Measurements from ENCODE around the gene RNASE7. TPM values are rescaled to one million over a fixed set of nuclear protein-coding genes. Genes with fewer than 3 reads are reported as not detected.

The RNASE7 gene
- polyA plus RNA-seq, 4 donors = 0.46 to 1.2 (median 0.89) TPM

- DNase-seq (ENCODE audit: low read depth in 4 of 4, low spot score in 2 of 4) = no peak
Observed at GRCh38 chr14:21084998-21085853, 43.1 kb downstream of the RNASE7 start.

GRCh38 chr14:21086908-21087293 lies 44.7 kb downstream of the RNASE7 start:
- DNase-seq (ENCODE audit: low read depth in 4 of 4, low spot score in 2 of 4) = no peak

GRCh38 chr14:21087294-21088091 lies 45.3 kb downstream of the RNASE7 start:
- no peak for DNase-seq (ENCODE audit: low read depth in 4 of 4, low spot score in 2 of 4)

GRCh38 chr14:21088687-21089086 lies 46.5 kb downstream of the RNASE7 start:
- DNase-seq (ENCODE audit: low read depth in 4 of 4, low spot score in 2 of 4) = no peak

GRCh38 chr14:21089271-21089670 lies 47.1 kb downstream of the RNASE7 start:
- DNase-seq (ENCODE audit: low read depth in 4 of 4, low spot score in 2 of 4) = no peak

- no peak for DNase-seq (ENCODE audit: low read depth in 4 of 4, low spot score in 2 of 4)
Observed at GRCh38 chr14:21089877-21090193, 47.7 kb downstream of the RNASE7 start.

GRCh38 chr14:21090194-21090939 lies 48.2 kb downstream of the RNASE7 start:
- DNase-seq (ENCODE audit: low read depth in 4 of 4, low spot score in 2 of 4) = no peak

- no peak for DNase-seq (ENCODE audit: low read depth in 4 of 4, low spot score in 2 of 4)
Observed at GRCh38 chr14:21090940-21091663, 48.9 kb downstream of the RNASE7 start.

- no peak for DNase-seq (ENCODE audit: low read depth in 4 of 4, low spot score in 2 of 4)
Observed at GRCh38 chr14:21091821-21092272, 49.7 kb downstream of the RNASE7 start.

GRCh38 chr14:21092273-21093011 lies 50.3 kb downstream of the RNASE7 start:
- DNase-seq (ENCODE audit: low read depth in 4 of 4, low spot score in 2 of 4) = no peak

- DNase-seq (ENCODE audit: low read depth in 4 of 4, low spot score in 2 of 4) = no peak
Observed at GRCh38 chr14:21093018-21093417, 50.9 kb downstream of the RNASE7 start.

Other genes starting within 250 kb of the RNASE7 start
- gene RNASE1, start 239.5 kb upstream of the RNASE7 start, polyA plus RNA-seq (ENCODE audit: insufficient read length in 4 of 4) = 100 to 1,000 TPM; 117 to 201 (median 179) TPM
- under 1 TPM in 3 of 4 donors, not detected in 1; 0.42 to 0.79 (median 0.66) TPM for gene RNASE3, start 151.0 kb upstream of the RNASE7 start, polyA plus RNA-seq (ENCODE audit: insufficient read length in 4 of 4)
- gene RNASE2, start 86.9 kb upstream of the RNASE7 start, polyA plus RNA-seq (ENCODE audit: insufficient read length in 4 of 4) = 1 to 10 TPM in 2 of 4 donors, under 1 TPM in 2; 0.41 to 2.4 (median 1.1) TPM
- 100 to 1,000 TPM in 2 of 4 donors, 10 to 100 TPM in 2; 69.4 to 132 (median 96.9) TPM for gene METTL17, start 52.4 kb upstream of the RNASE7 start, polyA plus RNA-seq (ENCODE audit: insufficient read length in 4 of 4)
- 1 to 10 TPM; 1.2 to 2.0 (median 1.8) TPM for gene SLC39A2, start 43.1 kb upstream of the RNASE7 start, polyA plus RNA-seq (ENCODE audit: insufficient read length in 4 of 4)
- 100 to 1,000 TPM; 154 to 172 (median 164) TPM for gene NDRG2, start 17.3 kb upstream of the RNASE7 start, polyA plus RNA-seq (ENCODE audit: insufficient read length in 4 of 4)
- gene TPPP2, start 12.1 kb upstream of the RNASE7 start, polyA plus RNA-seq (ENCODE audit: insufficient read length in 4 of 4) = 1 to 10 TPM; 2.6 to 4.0 (median 3.5) TPM
- 1 to 10 TPM in 1 of 4 donors, under 1 TPM in 3; 0.17 to 1.1 (median 0.56) TPM for gene RNASE13, start 7.6 kb upstream of the RNASE7 start, polyA plus RNA-seq (ENCODE audit: insufficient read length in 4 of 4)
- gene RNASE8, start 15.5 kb downstream of the RNASE7 start, polyA plus RNA-seq (ENCODE audit: insufficient read length in 4 of 4) = not detected
- 100 to 1,000 TPM in 1 of 4 donors, 10 to 100 TPM in 3; 69.0 to 102 (median 79.0) TPM for gene ARHGEF40, start 27.9 kb downstream of the RNASE7 start, polyA plus RNA-seq (ENCODE audit: insufficient read length in 4 of 4)
- 10 to 100 TPM; 19.0 to 44.2 (median 36.0) TPM for gene ZNF219, start 56.3 kb downstream of the RNASE7 start, polyA plus RNA-seq (ENCODE audit: insufficient read length in 4 of 4)
- gene TMEM253, start 58.7 kb downstream of the RNASE7 start, polyA plus RNA-seq (ENCODE audit: insufficient read length in 4 of 4) = 1 to 10 TPM in 3 of 4 donors, under 1 TPM in 1; 0.47 to 1.7 (median 1.0) TPM
- gene OR5AU1, start 113.7 kb downstream of the RNASE7 start, polyA plus RNA-seq (ENCODE audit: insufficient read length in 4 of 4) = under 1 TPM in 3 of 4 donors, not detected in 1; 0.03 to 0.09 (median 0.03) TPM
- 1,000 to 10,000 TPM in 1 of 4 donors, 100 to 1,000 TPM in 3; 878 to 1,023 (median 885) TPM for gene HNRNPC, start 227.1 kb downstream of the RNASE7 start, polyA plus RNA-seq (ENCODE audit: insufficient read length in 4 of 4)
- gene RPGRIP1, start 237.7 kb downstream of the RNASE7 start, polyA plus RNA-seq (ENCODE audit: insufficient read length in 4 of 4) = under 1 TPM; 0.37 to 0.81 (median 0.61) TPM

Measured in left renal cortex interstitium (tissue), 4 donors.